PC-9 (cell line): Measurements from ENCODE around the gene BCL2L1. TPM values are rescaled to one million over a fixed set of nuclear protein-coding genes. Genes with fewer than 3 reads are reported as not detected.
"Not testable (repeated sequence)": the region's sequence is repeated elsewhere in the genome, so short reads cannot be mapped to it uniquely, and the experiment has no call there.

Experiments used
- BruUV-seq: library from RNA; stranded (reverse); fragments of 400-500 nt; replicated peaks from 2 replicates; lab custom pipeline; 2021; lab: Mats Ljungman, UMichigan
- CTCF ChIA-PET: fragments of 300-600 bp; sonication (Branson Sonifier 250); formaldehyde crosslinking; loops from one replicate; lab custom pipeline; 2022; ENCODE audit warnings: antibody characterized with exemption; lab: Charles Lee
- POLR2A ChIA-PET: fragments of 300-600 bp; sonication (Branson Sonifier 250); formaldehyde crosslinking; loops from one replicate; lab custom pipeline; 2022; ENCODE audit warnings: antibody characterized with exemption; ENCODE audit not compliant: unreplicated experiment; lab: Charles Lee
- DNase-seq, 2 experiments: peaks; one replicate each; pipeline versions ENCODE4 v3.0.0 to v3.0.0-alpha.2; 2015 to 2022; ENCODE audit warnings: mixed read lengths in 1 of 2
- H2AFZ ChIP-seq: fragments of 200-600 bp; sonication (generic); 2 replicates; pipeline ENCODE4 v1.8.1; 2017; ENCODE audit warnings: antibody characterized with exemption
- H3F3A ChIP-seq: fragments of 200-600 bp; sonication (generic); 2 replicates; pipeline ENCODE4 v1.8.1; 2017; ENCODE audit warnings: antibody characterized with exemption, mild to moderate bottlenecking, low read depth; ENCODE audit not compliant: insufficient read depth
- H3K27ac ChIP-seq: fragments of 200-600 bp; sonication (generic); 2 replicates; pipeline ENCODE4 v1.6.1; 2016; ENCODE audit warnings: mixed run types
- H3K27me3 ChIP-seq: fragments of 200-600 bp; sonication (generic); 2 replicates; pipeline ENCODE4 v1.6.1; 2016; ENCODE audit warnings: low read depth, mixed run types; ENCODE audit not compliant: insufficient read depth
- H3K36me3 ChIP-seq: fragments of 200-600 bp; sonication (generic); 2 replicates; pipeline ENCODE4 v1.6.1; 2016; ENCODE audit warnings: low read depth, mixed run types
- H3K4me1 ChIP-seq: fragments of 200-600 bp; sonication (generic); replicated peaks from 2 replicates; pipeline ENCODE4 v1.6.1; 2016; ENCODE audit warnings: mixed run types; ENCODE audit not compliant: insufficient read depth
- H3K4me2 ChIP-seq: fragments of 200-600 bp; sonication (generic); 2 replicates; pipeline ENCODE4 v1.6.1; 2017; ENCODE audit warnings: mixed run types
- H3K4me3 ChIP-seq: fragments of 200-600 bp; sonication (generic); 2 replicates; pipeline ENCODE4 v1.6.1; 2016; ENCODE audit warnings: mixed run types
- H3K79me2 ChIP-seq: fragments of 200-600 bp; sonication (generic); 2 replicates; pipeline ENCODE4 v1.6.1; 2017; ENCODE audit warnings: low read depth, mixed run types
- H3K9me2 ChIP-seq: fragments of 200-600 bp; sonication (generic); 2 replicates; pipeline ENCODE4 v1.8.1; 2017; ENCODE audit warnings: mild to moderate bottlenecking; ENCODE audit not compliant: insufficient read depth
- H3K9me3 ChIP-seq: fragments of 200-600 bp; sonication (generic); 2 replicates; pipeline ENCODE4 v1.8.1; 2016; ENCODE audit warnings: low read depth; ENCODE audit not compliant: insufficient read depth
- H4K20me1 ChIP-seq: fragments of 200-600 bp; sonication (generic); 2 replicates; pipeline ENCODE4 v1.8.1; 2017; ENCODE audit not compliant: insufficient read depth
- CTCF ChIP-seq: fragments of 200-600 bp; sonication (generic); conservative IDR thresholded peaks from 2 replicates; pipeline ENCODE4 v1.6.1; 2017; ENCODE audit warnings: mixed run types, antibody characterized with exemption, mild to moderate bottlenecking, moderate library complexity
- EZH2 ChIP-seq: fragments of 200-600 bp; sonication (generic); IDR thresholded peaks from 2 replicates; pipeline ENCODE4 v1.8.0; 2017; ENCODE audit warnings: antibody characterized with exemption, low read depth
- intact Hi-C: fragments of 100-400 bp; cut with micrococcal nuclease; formaldehyde crosslinking; loops from one replicate; pipeline ENCODE4 v1.10.0; 2022; ENCODE audit not compliant: unreplicated experiment
- total RNA-seq: library from RNA; stranded (reverse); gene quantifications from 2 replicates; pipeline ENCODE4 v1.2.3, GENCODE V29; 2021

Gene BCL2L1
- total RNA-seq, 1 experiment from 2014 or later, result 125 TPM

- H3K9me2 ChIP-seq, H2AFZ ChIP-seq, H3K27me3 ChIP-seq, H3K79me2 ChIP-seq, H3K4me1 ChIP-seq, H3K4me2 ChIP-seq, H3K27ac ChIP-seq, H3K36me3 ChIP-seq, H4K20me1 ChIP-seq, H3F3A ChIP-seq, intact Hi-C loops, BruUV-seq, DNase-seq, POLR2A ChIA-PET, H3K9me3 ChIP-seq, H3K4me3 ChIP-seq: not testable (repeated sequence)
- CTCF ChIA-PET, result interaction anchor here (0.9 kb wide), 1 partner anchor 11 kb away, joined by 4 read pairs; no protein-coding TSS in a partner anchor
Observed at GRCh38 chr20:31623123-31623505, 99.6 kb downstream of the BCL2L1 start.

GRCh38 chr20:31620246-31620645 lies 102.4 kb downstream of the BCL2L1 start:
- no peak for TF ChIP-seq EZH2
- no peak for TF ChIP-seq CTCF
- H3K4me3 ChIP-seq, result no peak overlapping the region
- no peaks in the 10 kb centered on the region for H4K20me1 ChIP-seq
- H3F3A ChIP-seq, result no peaks in the 10 kb centered on the region; the same call in 1 of the 2 replicates
- H3K9me2 ChIP-seq, result no peaks in the 10 kb centered on the region
- no peaks in the 10 kb centered on the region for H3K4me1 ChIP-seq
- intact Hi-C loops, result no loop called here
- H3K9me3 ChIP-seq, result no peaks in the 10 kb centered on the region
- DNase-seq, result no peak
- ChIA-PET CTCF (no interaction called here), POLR2A (no interaction called here)
- no peaks in the 10 kb centered on the region for H3K27me3 ChIP-seq
- BruUV-seq, result no TSS peak
- no peaks in the 10 kb centered on the region for H3K36me3 ChIP-seq
- H3K27ac ChIP-seq, result no peak overlapping the region
- no peak overlapping the region for H3K4me2 ChIP-seq
- H3K79me2 ChIP-seq, result no peaks in the 10 kb centered on the region
- H2AFZ ChIP-seq, result no peak overlapping the region

GRCh38 chr20:31617432-31618104 lies 105.1 kb downstream of the BCL2L1 start:
- no peak overlapping the region for H3K27ac ChIP-seq
- intact Hi-C loops, result no loop called here
- no peaks in the 10 kb centered on the region for H3K36me3 ChIP-seq
- H3K79me2 ChIP-seq, result no peaks in the 10 kb centered on the region
- H3K27me3 ChIP-seq, result no peaks in the 10 kb centered on the region
- POLR2A ChIA-PET, result no interaction called here
- BruUV-seq, result no TSS peak
- H3K9me2 ChIP-seq, result no peaks in the 10 kb centered on the region
- no peak overlapping the region for H2AFZ ChIP-seq
- no peak overlapping the region for H3K4me2 ChIP-seq
- CTCF ChIA-PET, result interaction anchor here (0.6 kb wide), 1 partner anchor 16 kb away, joined by 10 read pairs; no protein-coding TSS in a partner anchor
- H3F3A ChIP-seq, result no peaks in the 10 kb centered on the region; the same call in 1 of the 2 replicates
- H3K4me3 ChIP-seq, result no peak overlapping the region
- H3K9me3 ChIP-seq, result no peaks in the 10 kb centered on the region
- TF ChIP-seq CTCF (no peak), EZH2 (no peak)
- no peaks in the 10 kb centered on the region for H4K20me1 ChIP-seq
- H3K4me1 ChIP-seq, result peaks cover 1% of the 10 kb centered on the region
- DNase-seq, result no peak
